HepG2 (cell line): ENCODE measurements around the gene CSPG5.

Experiments
- FOXM1 ChIP-seq: sonication (generic); formaldehyde crosslinking; IDR thresholded peaks from 2 replicates; pipeline ENCODE4 v1.5.0; 2020; ENCODE audit warnings: missing genetic modification reagents
- IRF2 ChIP-seq: IDR thresholded peaks from 2 replicates; pipeline ENCODE4 v1.6.1; 2018; ENCODE audit warnings: missing genetic modification reagents, missing compliant biosample characterization
- POLR2AphosphoS5 ChIP-seq: IDR thresholded peaks from 2 replicates; pipeline ENCODE4 v1.6.1; 2012; ENCODE audit warnings: low read depth, low read length
- TP53 ChIP-seq: sonication (generic); formaldehyde crosslinking; conservative IDR thresholded peaks from 2 replicates; pipeline ENCODE4 v1.4.0; 2020; ENCODE audit warnings: missing genetic modification reagents
- ZMYM3 ChIP-seq: sonication (generic); formaldehyde crosslinking; IDR thresholded peaks from 2 replicates; pipeline ENCODE4 v1.5.1; 2020; ENCODE audit warnings: mild to moderate bottlenecking, missing genetic modification reagents
- ZNF337 ChIP-seq: sonication (generic); formaldehyde crosslinking; IDR thresholded peaks from 2 replicates; pipeline ENCODE4 v1.5.1; 2020; ENCODE audit warnings: missing genetic modification reagents, low read depth, mild to moderate bottlenecking, borderline replicate concordance
- ZNF674 ChIP-seq: sonication (generic); formaldehyde crosslinking; IDR thresholded peaks from 2 replicates; pipeline ENCODE4 v1.5.0; 2020; ENCODE audit warnings: low read depth, mild to moderate bottlenecking, missing genetic modification reagents
- TF ChIP-seq, protein P1 (sequence below): sonication (generic); formaldehyde crosslinking; IDR thresholded peaks from 2 replicates; pipeline ENCODE4 v1.4.0; 2020; ENCODE audit warnings: mild to moderate bottlenecking, missing genetic modification reagents
- TF ChIP-seq, protein P2 (sequence below): sonication (generic); formaldehyde crosslinking; conservative IDR thresholded peaks from 2 replicates; pipeline ENCODE4 v1.8.0; 2022; ENCODE audit warnings: mild to moderate bottlenecking, moderate library complexity, missing genetic modification reagents
- TF ChIP-seq, protein P3 (sequence below): sonication (generic); formaldehyde crosslinking; IDR thresholded peaks from 2 replicates; pipeline ENCODE4 v1.4.0; 2020; ENCODE audit warnings: missing genetic modification reagents
- TF ChIP-seq, protein P4 (sequence below): IDR thresholded peaks from 2 replicates; pipeline ENCODE4 v1.6.1; 2012; ENCODE audit warnings: low read depth, low read length, improper control_type of control experiment
- TF ChIP-seq, protein P5 (sequence below): IDR thresholded peaks from 2 replicates; pipeline ENCODE4 v1.6.1; 2012; ENCODE audit warnings: inconsistent platforms
- TF ChIP-seq, protein P6 (sequence below), 2 experiments: sonication (generic) in 1 of 2; formaldehyde crosslinking in 1 of 2; IDR thresholded peaks; 2 replicates each; pipeline versions ENCODE4 v1.5.1 to v1.6.1; 2011 to 2020; ENCODE audit warnings: borderline replicate concordance in 1 of 2, low read depth in 1 of 2, low read length in 1 of 2, mild to moderate bottlenecking in 1 of 2, missing genetic modification reagents in 1 of 2, moderate library complexity in 1 of 2

DNA sequence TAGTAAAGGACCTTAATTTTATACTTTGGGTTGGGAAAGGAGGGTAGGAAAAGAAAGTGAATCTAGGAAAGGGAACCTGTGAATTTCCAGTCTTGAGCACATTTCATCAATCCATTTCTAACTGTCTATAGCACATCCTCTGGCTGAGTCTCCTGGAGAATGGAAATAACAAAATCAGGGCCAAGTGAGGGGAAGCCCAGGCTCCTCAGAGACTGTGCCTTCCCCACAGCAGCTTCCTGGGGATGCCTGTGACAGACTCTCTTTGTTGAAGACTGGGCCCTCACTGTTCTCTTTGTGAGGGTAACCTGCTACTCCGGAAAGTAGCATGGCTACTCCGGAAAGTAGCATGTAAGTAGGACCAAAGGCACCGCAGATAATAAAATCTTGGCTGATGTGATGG lies 22.6 kb upstream of the CSPG5 start:
- TF ChIP-seq, protein P1, sequence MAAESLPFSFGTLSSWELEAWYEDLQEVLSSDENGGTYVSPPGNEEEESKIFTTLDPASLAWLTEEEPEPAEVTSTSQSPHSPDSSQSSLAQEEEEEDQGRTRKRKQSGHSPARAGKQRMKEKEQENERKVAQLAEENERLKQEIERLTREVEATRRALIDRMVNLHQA (CRISPR knock-in tag) = no peak
- TF ChIP-seq, protein P2, sequence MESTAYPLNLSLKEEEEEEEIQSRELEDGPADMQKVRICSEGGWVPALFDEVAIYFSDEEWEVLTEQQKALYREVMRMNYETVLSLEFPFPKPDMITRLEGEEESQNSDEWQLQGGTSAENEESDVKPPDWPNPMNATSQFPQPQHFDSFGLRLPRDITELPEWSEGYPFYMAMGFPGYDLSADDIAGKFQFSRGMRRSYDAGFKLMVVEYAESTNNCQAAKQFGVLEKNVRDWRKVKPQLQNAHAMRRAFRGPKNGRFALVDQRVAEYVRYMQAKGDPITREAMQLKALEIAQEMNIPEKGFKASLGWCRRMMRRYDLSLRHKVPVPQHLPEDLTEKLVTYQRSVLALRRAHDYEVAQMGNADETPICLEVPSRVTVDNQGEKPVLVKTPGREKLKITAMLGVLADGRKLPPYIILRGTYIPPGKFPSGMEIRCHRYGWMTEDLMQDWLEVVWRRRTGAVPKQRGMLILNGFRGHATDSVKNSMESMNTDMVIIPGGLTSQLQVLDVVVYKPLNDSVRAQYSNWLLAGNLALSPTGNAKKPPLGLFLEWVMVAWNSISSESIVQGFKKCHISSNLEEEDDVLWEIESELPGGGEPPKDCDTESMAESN (CRISPR knock-in tag) = no peak
- TF ChIP-seq, protein P3, sequence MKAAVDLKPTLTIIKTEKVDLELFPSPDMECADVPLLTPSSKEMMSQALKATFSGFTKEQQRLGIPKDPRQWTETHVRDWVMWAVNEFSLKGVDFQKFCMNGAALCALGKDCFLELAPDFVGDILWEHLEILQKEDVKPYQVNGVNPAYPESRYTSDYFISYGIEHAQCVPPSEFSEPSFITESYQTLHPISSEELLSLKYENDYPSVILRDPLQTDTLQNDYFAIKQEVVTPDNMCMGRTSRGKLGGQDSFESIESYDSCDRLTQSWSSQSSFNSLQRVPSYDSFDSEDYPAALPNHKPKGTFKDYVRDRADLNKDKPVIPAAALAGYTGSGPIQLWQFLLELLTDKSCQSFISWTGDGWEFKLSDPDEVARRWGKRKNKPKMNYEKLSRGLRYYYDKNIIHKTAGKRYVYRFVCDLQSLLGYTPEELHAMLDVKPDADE (CRISPR knock-in tag) = no peak
- TF ChIP-seq ZNF674 (CRISPR knock-in tag) (no peak), ZNF337 (CRISPR knock-in tag) (no peak), FOXM1 (no peak), ZMYM3 (no peak), POLR2AphosphoS5 (no peak), TP53 (CRISPR knock-in tag) (no peak), IRF2 (CRISPR knock-in tag) (no peak)
- TF ChIP-seq, protein P4, sequence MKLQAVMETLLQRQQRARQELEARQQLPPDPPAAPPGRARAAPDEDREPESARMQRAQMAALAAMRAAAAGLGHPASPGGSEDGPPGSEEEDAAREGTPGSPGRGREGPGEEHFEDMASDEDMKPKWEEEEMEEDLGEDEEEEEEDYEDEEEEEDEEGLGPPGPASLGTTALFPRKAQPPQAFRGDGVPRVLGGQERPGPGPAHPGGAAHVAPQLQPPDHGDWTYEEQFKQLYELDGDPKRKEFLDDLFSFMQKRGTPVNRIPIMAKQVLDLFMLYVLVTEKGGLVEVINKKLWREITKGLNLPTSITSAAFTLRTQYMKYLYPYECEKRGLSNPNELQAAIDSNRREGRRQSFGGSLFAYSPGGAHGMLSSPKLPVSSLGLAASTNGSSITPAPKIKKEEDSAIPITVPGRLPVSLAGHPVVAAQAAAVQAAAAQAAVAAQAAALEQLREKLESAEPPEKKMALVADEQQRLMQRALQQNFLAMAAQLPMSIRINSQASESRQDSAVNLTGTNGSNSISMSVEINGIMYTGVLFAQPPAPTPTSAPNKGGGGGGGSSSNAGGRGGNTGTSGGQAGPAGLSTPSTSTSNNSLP = no peak
- TF ChIP-seq, protein P5, sequence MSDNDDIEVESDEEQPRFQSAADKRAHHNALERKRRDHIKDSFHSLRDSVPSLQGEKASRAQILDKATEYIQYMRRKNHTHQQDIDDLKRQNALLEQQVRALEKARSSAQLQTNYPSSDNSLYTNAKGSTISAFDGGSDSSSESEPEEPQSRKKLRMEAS = no peak
- TF ChIP-seq, protein P6, sequence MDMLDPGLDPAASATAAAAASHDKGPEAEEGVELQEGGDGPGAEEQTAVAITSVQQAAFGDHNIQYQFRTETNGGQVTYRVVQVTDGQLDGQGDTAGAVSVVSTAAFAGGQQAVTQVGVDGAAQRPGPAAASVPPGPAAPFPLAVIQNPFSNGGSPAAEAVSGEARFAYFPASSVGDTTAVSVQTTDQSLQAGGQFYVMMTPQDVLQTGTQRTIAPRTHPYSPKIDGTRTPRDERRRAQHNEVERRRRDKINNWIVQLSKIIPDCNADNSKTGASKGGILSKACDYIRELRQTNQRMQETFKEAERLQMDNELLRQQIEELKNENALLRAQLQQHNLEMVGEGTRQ (IDR thresholded peaks at IDR 0.05; ENCODE audit: low read depth, low read length) = no peak
- TF ChIP-seq, protein P6 (CRISPR knock-in tag; IDR thresholded peaks at IDR 0.05; ENCODE audit: borderline replicate concordance) = no peak
